B cell (primary cell): ENCODE data around the gene CCDC134.

ENCODE experiments used
- CTCF ChIP-seq: fragments of 200-600 bp; IDR thresholded peaks from one replicate; pipeline ENCODE4 v1.8.0; 2022; ENCODE audit warnings: antibody characterized with exemption, mild to moderate bottlenecking
- EZH2 ChIP-seq: IDR thresholded peaks from 2 replicates; pipeline ENCODE4 v1.6.1; 2012; ENCODE audit warnings: borderline replicate concordance, low read depth, mild to moderate bottlenecking, moderate library complexity, low read length; ENCODE audit not compliant: insufficient read depth, poor library complexity, severe bottlenecking

- TF ChIP-seq CTCF (no peak), EZH2 (no peak)
Observed at GRCh38 chr22:41787331-41787730, 13.1 kb upstream of the CCDC134 start.
